ENCODE data around the gene IGF2.

The IGF2 gene

DNA sequence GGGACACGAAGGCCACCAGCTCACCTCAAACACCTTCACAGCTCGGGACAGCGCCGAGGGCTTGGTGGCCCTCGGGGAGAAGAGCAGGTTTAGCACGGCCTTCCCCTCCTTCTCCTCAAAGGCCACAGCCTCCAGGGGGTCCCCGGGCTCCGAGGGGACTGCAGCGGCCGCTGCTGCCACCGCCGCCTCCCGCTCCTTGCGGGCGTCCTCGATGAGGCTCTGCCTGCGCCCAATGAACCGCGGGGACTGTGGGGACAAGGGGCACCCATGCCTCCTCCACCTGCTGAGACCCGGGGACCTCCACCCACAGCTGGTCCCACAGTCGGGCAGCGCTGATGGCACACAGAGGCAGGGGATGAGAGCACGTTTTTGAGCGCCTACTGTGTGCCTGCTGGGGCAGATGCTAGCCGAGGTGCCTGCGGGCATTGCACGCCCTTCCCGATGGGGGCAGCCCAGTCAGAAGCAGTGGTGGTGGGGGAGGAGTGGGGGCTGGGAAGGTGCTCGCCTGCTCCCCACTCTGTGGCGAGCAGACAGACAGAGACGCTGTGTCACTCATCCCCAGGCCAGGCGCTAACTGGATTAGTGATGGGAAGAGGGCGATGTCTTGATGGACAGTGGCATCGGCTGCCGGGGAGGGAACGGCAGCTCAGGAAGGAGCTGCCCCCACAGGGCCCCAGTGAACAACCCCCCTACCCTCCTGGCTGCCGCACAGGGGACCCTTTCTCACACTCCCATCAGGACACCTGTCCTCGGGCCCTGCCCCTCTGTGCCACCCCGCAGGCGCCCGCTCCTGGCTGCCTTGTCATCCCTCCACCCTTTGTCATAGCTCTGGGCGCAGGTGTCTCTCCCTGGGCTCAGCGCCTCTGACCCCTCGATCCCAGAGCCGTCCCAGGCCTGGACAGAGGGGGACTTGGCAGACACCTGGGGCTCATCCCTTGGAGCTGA is 30.7 kb upstream of the IGF2 start:
- no peak for DNase-seq (ENCODE audit: low spot score)

GRCh38 chr11:2169005-2169378 is 29.8 kb upstream of the IGF2 start:
- DNase-seq (ENCODE audit: low spot score): no peak

DNA sequence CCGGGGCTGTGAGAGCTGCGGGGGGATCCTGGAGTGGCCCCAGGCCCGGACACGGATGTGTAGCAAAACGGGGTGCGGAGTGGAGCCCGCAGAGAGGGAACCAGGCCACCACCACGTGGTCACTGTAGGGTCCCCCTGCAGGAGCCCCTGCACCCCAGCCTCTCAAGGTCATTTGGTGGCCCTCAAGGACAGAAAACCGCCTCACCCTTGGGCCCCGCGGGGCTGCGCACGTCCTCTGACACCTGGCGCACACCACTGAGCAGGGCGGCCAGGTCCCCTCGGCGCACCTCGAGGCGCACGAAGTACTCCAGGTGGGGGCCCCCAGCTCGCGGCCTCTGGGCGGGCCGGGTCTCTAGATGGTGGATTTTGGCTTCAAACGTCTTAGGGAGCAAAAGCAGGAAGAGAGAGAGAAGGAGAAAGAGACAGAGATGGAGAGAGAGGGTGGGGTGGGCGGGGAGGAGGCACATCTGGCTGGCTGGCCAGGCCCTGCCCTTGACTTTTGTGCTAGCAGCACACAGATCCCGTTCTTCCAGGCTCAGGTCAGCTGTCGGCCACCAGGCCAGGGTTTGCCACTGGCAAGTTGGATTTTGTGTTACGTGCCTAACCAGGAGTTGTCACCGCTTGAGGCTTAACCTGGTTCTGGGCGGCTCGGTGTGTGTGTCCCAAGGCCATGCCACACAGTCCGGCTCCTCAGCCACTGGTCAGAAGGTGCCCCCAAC is 29.3 kb upstream of the IGF2 start:
- no peak for DNase-seq (ENCODE audit: low spot score)

DNA sequence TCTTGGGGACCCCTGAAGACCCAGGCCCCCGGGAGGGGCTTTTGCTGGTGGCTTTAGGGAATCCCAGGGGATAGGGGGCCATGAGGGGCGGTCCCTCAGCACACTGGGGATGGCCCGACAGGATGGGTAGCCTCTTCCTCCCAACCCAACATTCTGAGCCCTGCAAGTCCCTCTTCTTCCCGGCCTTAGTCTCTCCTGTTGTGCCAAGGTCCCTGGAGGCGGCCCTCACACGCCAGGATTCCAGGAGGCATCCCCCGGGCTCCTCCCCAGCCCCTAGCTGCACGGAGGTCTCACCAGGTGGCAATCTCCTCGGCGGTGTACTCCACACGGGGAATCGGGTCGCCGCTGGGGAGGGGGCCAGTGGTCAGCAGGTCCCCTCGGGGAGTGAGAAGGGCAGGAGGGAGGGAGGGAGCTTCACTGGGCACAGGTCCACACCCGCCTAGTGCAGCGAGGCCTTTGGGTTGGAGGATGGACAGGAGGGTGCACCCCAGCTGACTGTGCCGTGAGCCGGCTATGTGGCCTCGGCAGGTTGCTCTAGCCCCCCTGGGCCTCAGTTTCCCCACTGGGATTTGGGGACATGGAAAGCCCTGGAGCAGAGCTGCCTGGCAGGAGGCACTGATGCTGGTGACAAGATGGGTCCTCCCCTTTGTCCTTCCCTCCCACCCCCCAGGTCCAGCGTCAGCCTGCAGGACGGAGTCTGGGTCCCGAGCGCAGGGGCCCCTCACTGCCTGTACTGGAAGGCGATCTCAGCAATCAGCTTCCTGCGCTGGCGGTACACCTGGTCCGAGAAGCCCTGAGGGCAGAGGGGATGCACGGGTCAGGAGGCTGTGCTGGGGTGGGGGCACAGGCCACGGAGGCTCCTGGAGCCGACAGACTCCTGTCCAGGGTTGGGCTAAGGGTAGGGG is 28.2 kb upstream of the IGF2 start:
- no peak for DNase-seq (ENCODE audit: low spot score)

GRCh38 chr11:2166091-2166851 is 27.1 kb upstream of the IGF2 start:
- DNase-seq (ENCODE audit: low spot score): peak; percentile 77

DNA sequence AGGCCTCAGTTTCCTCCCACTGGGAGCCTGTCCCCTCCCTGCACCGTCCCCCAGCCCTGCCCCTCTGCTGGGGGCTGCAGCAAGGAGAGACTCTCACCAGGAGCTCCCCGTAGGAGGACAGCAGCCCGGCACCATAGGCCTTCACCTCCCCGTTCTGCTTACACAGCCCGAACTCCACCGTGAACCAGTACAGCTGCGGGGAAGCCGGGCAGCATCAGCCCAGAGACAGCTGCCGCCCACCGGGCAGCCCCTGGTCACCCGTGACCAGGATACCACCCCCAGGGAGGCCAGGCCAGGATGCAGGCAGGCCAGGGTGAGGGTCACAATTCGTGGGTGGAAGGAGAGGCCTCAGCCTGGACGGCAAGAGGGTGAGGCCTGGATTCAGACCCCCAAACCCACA is 26.4 kb upstream of the IGF2 start:
- no peak for DNase-seq (ENCODE audit: low spot score)

DNA sequence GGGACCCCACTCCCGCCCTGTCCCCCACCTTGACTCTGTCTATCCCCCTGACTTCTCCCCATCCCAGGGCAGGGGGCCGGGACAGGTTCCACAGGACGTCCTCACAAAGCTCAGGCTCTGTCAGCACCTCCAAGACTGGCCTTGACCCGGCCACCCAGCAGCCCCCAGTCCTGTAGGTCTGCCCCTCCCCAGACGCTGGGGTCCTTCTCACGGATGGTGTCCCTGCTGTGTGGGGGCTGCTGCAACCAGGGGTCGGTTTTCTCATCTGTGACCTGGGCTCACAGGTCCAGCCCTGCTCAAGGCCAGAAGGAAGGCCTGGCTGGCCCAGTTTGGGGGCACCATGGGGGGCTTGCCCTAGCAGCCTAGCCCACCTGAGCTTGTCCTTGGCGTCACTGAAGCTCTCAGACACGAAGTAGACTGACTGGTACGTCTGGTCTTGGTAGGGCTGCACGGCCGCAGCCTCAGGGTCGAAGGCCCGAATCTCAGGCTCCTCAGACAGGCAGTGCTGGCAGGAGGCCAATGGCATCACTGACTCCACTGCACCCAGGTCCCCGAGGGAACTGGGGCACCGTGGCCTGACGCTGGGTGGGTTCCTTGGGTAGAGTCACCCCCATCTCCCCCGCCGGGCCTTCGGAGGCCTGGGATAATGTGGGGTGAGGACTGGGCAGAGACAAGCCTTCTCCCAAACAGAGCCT is 25.8 kb upstream of the IGF2 start:
- no peak for DNase-seq (ENCODE audit: low spot score)

- no peak for DNase-seq (ENCODE audit: low spot score)
Observed at GRCh38 chr11:2164081-2164480, 24.9 kb upstream of the IGF2 start.

GRCh38 chr11:2163428-2163978 is 24.3 kb upstream of the IGF2 start:
- DNase-seq (ENCODE audit: low spot score): no peak

- no peak for DNase-seq (ENCODE audit: low spot score)
Observed at GRCh38 chr11:2160736-2161259, 21.6 kb upstream of the IGF2 start, which contains the start of gene INS. TSS of gene INS (minus strand) at chr11:2161209. CDS start at chr11:2160971, 238 bp downstream.

GRCh38 chr11:2159536-2160413 is 20.6 kb upstream of the IGF2 start:
- no peak for DNase-seq (ENCODE audit: low spot score)

GRCh38 chr11:2158966-2159365 is 19.8 kb upstream of the IGF2 start:
- DNase-seq (ENCODE audit: low spot score): no peak

- DNase-seq (ENCODE audit: low spot score): no peak
Observed at GRCh38 chr11:2158296-2158737, 19.1 kb upstream of the IGF2 start.

GRCh38 chr11:2157294-2158040 is 18.3 kb upstream of the IGF2 start:
- DNase-seq (ENCODE audit: low spot score): no peak

- peak; percentile 90 for DNase-seq (ENCODE audit: low spot score)
Observed at GRCh38 chr11:2156416-2157182, 17.4 kb upstream of the IGF2 start.

DNA sequence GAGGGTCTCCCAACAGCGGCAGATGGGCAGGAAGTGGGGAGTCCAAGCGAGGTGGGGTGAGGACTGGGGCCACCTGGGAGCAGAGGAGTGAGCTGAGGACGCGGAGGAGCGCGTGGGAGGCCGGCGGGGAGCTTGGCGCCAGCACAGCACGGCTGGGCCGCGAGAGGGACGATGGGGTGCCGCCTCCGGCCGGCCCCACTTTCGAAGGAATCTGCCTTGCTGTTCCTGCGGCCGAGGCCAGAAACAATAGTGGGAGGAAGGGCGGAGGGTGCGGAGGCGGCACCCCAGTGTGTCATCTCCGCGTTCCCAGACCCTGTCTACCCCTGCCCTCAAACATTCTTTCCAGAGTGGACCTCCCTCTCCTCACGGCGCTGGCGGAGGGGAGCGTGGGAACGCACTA is 16.3 kb upstream of the IGF2 start:
- no peak for DNase-seq (ENCODE audit: low spot score)

DNA sequence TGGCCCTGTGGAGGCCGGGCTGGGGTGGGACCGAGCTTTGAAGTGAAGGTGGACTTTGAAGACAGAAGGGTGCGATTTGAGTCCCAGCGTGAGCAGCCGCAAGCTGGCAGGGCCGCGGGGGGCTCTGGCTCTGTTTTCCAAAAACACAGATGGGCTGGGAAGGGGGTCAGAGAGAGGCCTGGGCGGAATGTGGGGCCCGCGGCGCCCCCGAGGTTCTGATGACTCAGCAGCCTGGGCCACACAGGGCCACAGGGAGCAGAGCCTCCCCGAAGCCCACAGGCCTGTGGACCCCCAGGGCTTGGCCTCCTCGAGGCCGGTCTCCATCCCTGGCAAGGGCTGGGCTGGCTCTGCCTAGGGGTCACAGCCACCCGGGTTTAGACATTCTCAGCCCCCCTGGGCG is 15.7 kb upstream of the IGF2 start:
- no peak for DNase-seq (ENCODE audit: low spot score)

DNA sequence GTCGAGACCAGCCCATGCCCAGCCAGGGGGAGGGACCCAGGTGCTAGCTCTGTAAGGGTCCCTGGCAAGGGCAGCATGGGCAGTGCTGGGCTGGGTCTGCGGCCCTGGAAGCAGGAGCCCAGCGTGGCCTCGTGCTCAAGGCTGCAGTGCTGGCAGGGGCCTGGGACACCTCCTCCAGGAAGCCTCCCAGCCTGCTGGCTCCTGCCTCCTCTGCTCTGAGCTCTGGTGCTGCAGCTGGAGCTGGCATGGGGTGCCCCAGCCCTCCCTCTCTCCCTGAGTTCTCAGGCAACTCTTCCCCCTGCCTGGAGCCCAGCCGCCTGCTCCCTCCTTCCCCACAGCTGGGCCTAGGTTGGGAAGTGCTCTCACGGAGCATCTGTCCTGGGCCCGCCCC is 15.0 kb upstream of the IGF2 start:
- no peak for DNase-seq (ENCODE audit: low spot score)

Data from ecto neural progenitor cell (in vitro differentiated cells).